Measurements from ENCODE around the gene TP53RK.

Gene TP53RK

GRCh38 chr20:46640044-46640443 lies 49.2 kb downstream of the TP53RK start:
- in situ Hi-C loops (cut with MboI; ENCODE audit: low sequenced_read_pairs), result no loop called here
- Histone ChIP-seq H3K9me3 (no peaks in the 10 kb centered on the region), H3K4me1 (no peaks in the 10 kb centered on the region), H3K36me3 (replicated peaks) (no peaks in the 10 kb centered on the region), H3K27me3 (ENCODE audit: low read depth) (no peaks in the 10 kb centered on the region; the same call in 1 of the 2 replicates), H3K4me3 (no peak overlapping the region)
- no peak for DNase-seq (ENCODE audit: low spot score in 2 of 2)

GRCh38 chr20:46639587-46639986 lies 49.7 kb downstream of the TP53RK start:
- no peaks in the 10 kb centered on the region for H3K4me1 ChIP-seq
- no peaks in the 10 kb centered on the region for H3K27me3 ChIP-seq (ENCODE audit: low read depth)
- H3K9me3 ChIP-seq, result no peaks in the 10 kb centered on the region
- in situ Hi-C loops (cut with MboI; ENCODE audit: low sequenced_read_pairs), result no loop called here
- no peaks in the 10 kb centered on the region for H3K36me3 ChIP-seq (replicated peaks)
- DNase-seq (ENCODE audit: low spot score in 2 of 2), result no peak
- no peak overlapping the region for H3K4me3 ChIP-seq

GRCh38 chr20:46638898-46639274 lies 50.4 kb downstream of the TP53RK start:
- H3K36me3 ChIP-seq (replicated peaks), result no peaks in the 10 kb centered on the region
- H3K4me3 ChIP-seq, result no peak overlapping the region
- in situ Hi-C loops (cut with MboI; ENCODE audit: low sequenced_read_pairs), result no loop called here
- no peaks in the 10 kb centered on the region for H3K27me3 ChIP-seq (ENCODE audit: low read depth)
- no peaks in the 10 kb centered on the region for H3K9me3 ChIP-seq
- DNase-seq (ENCODE audit: low spot score in 2 of 2), result no peak
- no peaks in the 10 kb centered on the region for H3K4me1 ChIP-seq

GRCh38 chr20:46638134-46638897 lies 50.9 kb downstream of the TP53RK start:
- Histone ChIP-seq H3K4me3 (no peak overlapping the region), H3K4me1 (no peaks in the 10 kb centered on the region), H3K36me3 (replicated peaks) (no peaks in the 10 kb centered on the region), H3K9me3 (no peaks in the 10 kb centered on the region), H3K27me3 (ENCODE audit: low read depth) (no peaks in the 10 kb centered on the region)
- in situ Hi-C loops (cut with MboI; ENCODE audit: low sequenced_read_pairs), result no loop called here
- DNase-seq (ENCODE audit: low spot score in 2 of 2), result no peak

GRCh38 chr20:46637427-46638133 lies 51.7 kb downstream of the TP53RK start:
- no peaks in the 10 kb centered on the region for H3K27me3 ChIP-seq (ENCODE audit: low read depth)
- DNase-seq (ENCODE audit: low spot score in 2 of 2), result no peak
- no peaks in the 10 kb centered on the region for H3K4me1 ChIP-seq
- no peaks in the 10 kb centered on the region for H3K36me3 ChIP-seq (replicated peaks)
- H3K4me3 ChIP-seq, result no peak overlapping the region
- in situ Hi-C loops (cut with MboI; ENCODE audit: low sequenced_read_pairs), result no loop called here
- H3K9me3 ChIP-seq, result no peaks in the 10 kb centered on the region

GRCh38 chr20:46637020-46637419 lies 52.2 kb downstream of the TP53RK start:
- H3K27me3 ChIP-seq (ENCODE audit: low read depth), result no peaks in the 10 kb centered on the region
- H3K36me3 ChIP-seq (replicated peaks), result no peaks in the 10 kb centered on the region
- in situ Hi-C loops (cut with MboI; ENCODE audit: low sequenced_read_pairs), result no loop called here
- H3K9me3 ChIP-seq, result no peaks in the 10 kb centered on the region
- H3K4me3 ChIP-seq, result no peak overlapping the region
- no peaks in the 10 kb centered on the region for H3K4me1 ChIP-seq
- no peak for DNase-seq (ENCODE audit: low spot score in 2 of 2)

GRCh38 chr20:46636514-46636913 lies 52.7 kb downstream of the TP53RK start:
- Histone ChIP-seq H3K4me1 (no peaks in the 10 kb centered on the region), H3K4me3 (no peak overlapping the region), H3K9me3 (no peaks in the 10 kb centered on the region), H3K36me3 (replicated peaks) (no peaks in the 10 kb centered on the region), H3K27me3 (ENCODE audit: low read depth) (no peaks in the 10 kb centered on the region)
- in situ Hi-C loops (cut with MboI; ENCODE audit: low sequenced_read_pairs), result no loop called here
- DNase-seq (ENCODE audit: low spot score in 2 of 2), result no peak

- H3K9me3 ChIP-seq, result no peaks in the 10 kb centered on the region
- in situ Hi-C loops (cut with MboI; ENCODE audit: low sequenced_read_pairs), result no loop called here
- no peaks in the 10 kb centered on the region for H3K36me3 ChIP-seq (replicated peaks)
- no peak overlapping the region for H3K4me3 ChIP-seq
- no peaks in the 10 kb centered on the region for H3K4me1 ChIP-seq
- no peak for DNase-seq (ENCODE audit: low spot score in 2 of 2)
- H3K27me3 ChIP-seq (ENCODE audit: low read depth), result no peaks in the 10 kb centered on the region
Measured at GRCh38 chr20:46635514-46636136, 53.6 kb downstream of the TP53RK start.

- no peak for DNase-seq (ENCODE audit: low spot score in 2 of 2)
Measured at GRCh38 chr20:46634528-46634927, 54.7 kb downstream of the TP53RK start.

More at GRCh38 chr20:46634528-46634927, 54.7 kb downstream of the TP53RK start:
- H3K36me3 ChIP-seq (replicated peaks), result no peaks in the 10 kb centered on the region
- H3K9me3 ChIP-seq, result no peaks in the 10 kb centered on the region
- no peaks in the 10 kb centered on the region for H3K4me1 ChIP-seq
- H3K4me3 ChIP-seq, result no peak overlapping the region
- in situ Hi-C loops (cut with MboI; ENCODE audit: low sequenced_read_pairs), result no loop called here
- no peaks in the 10 kb centered on the region for H3K27me3 ChIP-seq (ENCODE audit: low read depth)
